Activated effector memory CD4-positive, alpha-beta T cell treated with Interleukin-2 at 50 U/mL for 16 hours (primary cell): ENCODE measurements around the gene FLRT2.

Experiments used
- DNase-seq: peaks from one replicate; pipeline ENCODE4 v3.0.0-alpha.2; 2020

The FLRT2 gene

GRCh38 chr14:85529803-85530574 lies at the start of gene FLRT2:
TSS of gene FLRT2 (plus strand) at chr14:85530144. CDS start at chr14:85621515, 91,371 bp downstream.
- DNase-seq = no peak

GRCh38 chr14:85481471-85481870 lies 48.5 kb upstream of the FLRT2 start:
- DNase-seq = no peak

- DNase-seq = no peak
Observed at GRCh38 chr14:85482552-85482951, 47.4 kb upstream of the FLRT2 start.

GRCh38 chr14:85483037-85483436 lies 46.9 kb upstream of the FLRT2 start:
- no peak for DNase-seq

- no peak for DNase-seq
Observed at GRCh38 chr14:85483652-85484051, 46.3 kb upstream of the FLRT2 start.

- no peak for DNase-seq
Observed at GRCh38 chr14:85487215-85487614, 42.7 kb upstream of the FLRT2 start.

GRCh38 chr14:85501751-85502150 lies 28.2 kb upstream of the FLRT2 start:
- no peak for DNase-seq

GRCh38 chr14:85508863-85509262 lies 21.1 kb upstream of the FLRT2 start:
- no peak for DNase-seq

GRCh38 chr14:85512451-85512850 lies 17.5 kb upstream of the FLRT2 start:
- DNase-seq = no peak

GRCh38 chr14:85514487-85514886 lies 15.5 kb upstream of the FLRT2 start:
- no peak for DNase-seq

- no peak for DNase-seq
Observed at GRCh38 chr14:85516239-85517113, 13.5 kb upstream of the FLRT2 start.

GRCh38 chr14:85517114-85517688 lies 12.7 kb upstream of the FLRT2 start:
- no peak for DNase-seq

- DNase-seq = no peak
Observed at GRCh38 chr14:85519661-85520305, 10.2 kb upstream of the FLRT2 start.

GRCh38 chr14:85520581-85520980 lies 9.4 kb upstream of the FLRT2 start:
- DNase-seq = no peak

GRCh38 chr14:85523624-85524023 lies 6.3 kb upstream of the FLRT2 start:
- no peak for DNase-seq

- no peak for DNase-seq
Observed at GRCh38 chr14:85527006-85527405, 2.9 kb upstream of the FLRT2 start.

GRCh38 chr14:85527445-85528035 lies 2.4 kb upstream of the FLRT2 start:
- DNase-seq = no peak

- no peak for DNase-seq
Observed at GRCh38 chr14:85528080-85528896, 1.7 kb upstream of the FLRT2 start.

GRCh38 chr14:85528897-85529631 lies 880 bp upstream of the FLRT2 start:
- DNase-seq = no peak

- no peak for DNase-seq
Observed at GRCh38 chr14:85530626-85531025, 682 bp downstream of the FLRT2 start.

- no peak for DNase-seq
Observed at GRCh38 chr14:85531141-85531586, 1.2 kb downstream of the FLRT2 start.
